Left kidney (tissue), 2 donors: Measurements from ENCODE around the gene C6orf89. TPM values are rescaled to one million over a fixed set of nuclear protein-coding genes. Genes with fewer than 3 reads are reported as not detected.
"Not testable (repeated sequence)": the region's sequence is repeated elsewhere in the genome, so short reads cannot be mapped to it uniquely, and the experiment has no call there.

Source experiments
- DNase-seq: peaks from one replicate; pipeline ENCODE4 v3.0.0-alpha.2; 2013
- polyA plus RNA-seq: library from polyadenylated mRNA; unstranded; fragments of 120-200 nt; gene quantifications from one replicate; pipeline ENCODE4 v1.2.1, GENCODE V29; 2013; ENCODE audit not compliant: insufficient read length

Gene C6orf89
- polyA plus RNA-seq, 1 donor = 51.5 TPM

DNA sequence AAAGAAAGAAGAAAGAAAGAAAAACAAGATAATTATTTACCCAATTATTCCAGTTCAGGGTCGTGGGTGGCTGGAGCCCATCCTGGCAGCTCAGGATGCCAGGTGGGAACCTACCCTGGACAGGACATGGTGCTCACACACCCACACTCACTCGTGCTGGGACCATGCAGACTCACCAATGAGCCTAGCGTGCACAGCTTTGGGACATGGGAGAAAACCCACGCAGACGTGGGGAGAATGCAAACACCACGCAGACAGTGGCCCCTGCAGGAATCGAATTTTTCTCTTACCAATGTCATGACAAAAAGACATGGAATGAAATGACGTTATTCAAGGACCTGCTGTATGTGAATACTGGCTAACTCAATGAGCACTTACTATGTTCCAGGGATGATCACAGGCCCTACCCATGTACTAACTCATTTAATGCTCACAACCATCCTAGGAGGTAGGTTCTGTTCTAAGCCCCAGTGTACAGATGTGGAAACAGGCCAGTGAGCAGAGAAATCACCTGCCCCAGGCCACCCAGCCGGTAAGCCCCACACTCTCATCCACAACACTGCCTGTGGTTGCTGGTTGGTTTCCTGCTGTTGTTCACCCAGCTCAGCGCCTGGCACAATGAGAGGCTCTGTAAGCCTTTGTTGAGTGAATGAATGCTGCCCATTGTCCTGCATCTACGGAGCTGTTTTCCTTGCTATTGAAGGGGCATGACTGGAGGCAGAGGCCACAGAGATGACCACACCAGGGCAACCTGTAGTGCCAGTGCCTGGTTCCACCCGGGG, 62.0 kb downstream of the C6orf89 start:
- DNase-seq = no peak

GRCh38 chr6:36949076-36949475, 63.3 kb downstream of the C6orf89 start:
- not testable (repeated sequence) for DNase-seq

- DNase-seq = no peak
These were observed 63.9 kb downstream of the C6orf89 start for GRCh38 chr6:36949636-36950035.

GRCh38 chr6:36953931-36954261, 68.1 kb downstream of the C6orf89 start:
- no peak for DNase-seq

GRCh38 chr6:36954262-36954931, 68.6 kb downstream of the C6orf89 start, which contains the start of gene PI16:
TSS of gene PI16 (plus strand) at chr6:36954738. CDS start at chr6:36954761, 23 bp downstream.
- no peak for DNase-seq

DNA sequence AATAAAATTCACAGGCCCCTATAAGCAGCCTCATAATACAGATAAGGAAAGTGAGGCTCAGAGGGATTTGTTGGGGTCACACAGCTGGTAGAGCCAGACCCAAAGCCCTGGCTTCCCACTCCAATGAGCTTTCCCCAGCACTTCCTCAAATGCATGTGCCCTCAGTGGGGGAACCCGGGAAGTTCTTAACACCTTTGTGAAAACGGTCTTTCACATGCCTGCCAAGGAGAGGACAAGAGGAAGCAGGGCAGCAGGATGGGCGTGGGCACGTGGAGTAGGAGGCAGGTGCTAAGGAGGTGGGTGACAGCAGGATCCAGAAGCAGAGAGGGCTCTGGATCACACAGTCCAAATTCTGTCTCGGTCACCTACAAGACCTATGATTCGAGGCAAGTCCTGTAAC, 69.4 kb downstream of the C6orf89 start:
- no peak for DNase-seq

- no peak for DNase-seq
These were observed 70.1 kb downstream of the C6orf89 start for GRCh38 chr6:36955671-36956445.

DNA sequence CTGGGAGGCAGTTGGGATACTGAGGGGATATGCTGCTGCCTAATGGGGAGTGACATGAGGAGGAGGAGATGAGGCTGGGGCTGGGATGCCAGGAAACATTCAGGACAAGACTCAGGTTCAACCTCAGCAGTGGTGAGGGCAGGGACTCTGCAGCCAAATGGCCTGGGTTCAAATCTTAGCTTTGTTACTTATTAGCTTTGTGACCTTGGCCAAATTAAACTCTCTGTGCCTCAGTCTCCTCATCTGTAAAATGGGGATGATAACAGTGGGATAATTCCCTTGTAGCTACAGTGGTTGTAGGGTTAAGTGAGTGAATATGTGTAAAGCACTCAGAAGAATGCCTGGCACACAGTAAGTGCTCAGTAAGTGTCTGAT, 70.7 kb downstream of the C6orf89 start:
- no peak for DNase-seq

DNA sequence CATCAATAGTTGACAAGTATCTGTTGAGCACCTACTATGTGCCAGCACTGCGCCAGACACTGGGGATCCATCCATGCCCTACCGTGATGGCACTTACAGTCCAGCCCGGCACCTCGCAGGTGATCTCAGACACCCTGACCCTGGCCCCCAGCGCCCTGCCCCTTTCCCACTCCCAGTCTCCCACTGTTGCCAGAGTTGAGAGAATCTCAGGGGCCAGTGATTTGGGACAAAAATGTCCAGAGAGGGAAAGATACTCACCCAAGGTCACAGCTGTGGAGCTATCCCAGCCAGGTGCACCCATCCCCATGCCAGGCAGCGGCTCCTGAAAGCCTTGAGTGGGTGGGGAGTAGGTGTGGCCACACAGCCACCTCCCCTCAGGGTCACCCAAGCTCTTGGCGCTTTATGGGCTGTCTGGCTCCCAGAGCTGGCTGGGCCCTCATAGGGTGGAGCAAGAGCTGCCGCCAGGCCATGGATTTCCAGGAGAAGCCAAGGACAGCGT, 72.1 kb downstream of the C6orf89 start:
- no peak for DNase-seq

- no peak for DNase-seq
These were observed 73.2 kb downstream of the C6orf89 start for GRCh38 chr6:36958775-36959554.

DNA sequence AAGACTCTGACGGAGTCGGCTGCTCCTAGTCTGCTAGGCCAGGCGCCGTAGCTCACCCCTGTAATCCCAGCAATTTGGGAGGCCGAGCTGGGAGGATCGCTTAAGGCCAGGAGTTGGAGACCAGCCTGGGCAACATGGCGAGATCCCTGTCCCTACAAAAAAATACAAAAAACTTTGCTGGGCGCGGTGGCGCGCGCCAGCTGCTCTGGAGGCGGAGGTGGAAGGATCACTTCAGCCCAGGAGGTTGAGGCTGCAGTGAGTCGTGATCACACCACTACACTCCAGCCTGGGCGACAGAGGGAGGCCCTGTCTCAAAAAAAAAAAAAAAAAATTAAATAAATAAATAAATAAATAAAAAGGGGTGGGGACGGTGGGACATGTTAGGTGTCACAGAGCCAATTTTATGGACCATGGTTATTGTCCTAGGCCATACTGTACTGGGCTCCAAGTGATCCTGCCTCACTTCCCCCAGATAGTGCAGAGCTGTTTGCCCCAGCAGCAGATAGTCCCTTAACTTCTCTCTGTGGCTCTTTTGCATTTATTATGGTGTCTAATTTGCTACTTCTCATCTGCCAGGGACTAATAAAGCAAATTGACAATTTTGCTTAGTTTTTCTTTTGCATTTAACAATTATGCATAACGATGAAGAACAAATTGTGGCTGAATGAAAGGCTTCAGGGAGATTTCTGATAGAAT, 74.0 kb downstream of the C6orf89 start:
- no peak for DNase-seq

GRCh38 chr6:36961441-36962435, 76.0 kb downstream of the C6orf89 start:
- DNase-seq = no peak

- no peak for DNase-seq
These were observed 77.1 kb downstream of the C6orf89 start for GRCh38 chr6:36962874-36963273.

GRCh38 chr6:36963451-36964290, 77.9 kb downstream of the C6orf89 start:
- DNase-seq = no peak

DNA sequence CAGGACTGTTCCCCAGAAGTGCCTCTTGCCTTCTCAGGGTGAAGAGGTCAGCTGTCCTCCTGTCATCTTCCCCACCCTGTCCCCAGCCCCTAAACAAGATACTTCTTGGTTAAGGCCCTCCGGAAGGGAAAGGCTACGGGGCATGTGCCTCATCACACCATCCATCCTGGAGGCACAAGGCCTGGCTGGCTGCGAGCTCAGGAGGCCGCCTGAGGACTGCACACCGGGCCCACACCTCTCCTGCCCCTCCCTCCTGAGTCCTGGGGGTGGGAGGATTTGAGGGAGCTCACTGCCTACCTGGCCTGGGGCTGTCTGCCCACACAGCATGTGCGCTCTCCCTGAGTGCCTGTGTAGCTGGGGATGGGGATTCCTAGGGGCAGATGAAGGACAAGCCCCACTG, 78.6 kb downstream of the C6orf89 start:
- DNase-seq = no peak

GRCh38 chr6:36964908-36965307, 79.2 kb downstream of the C6orf89 start:
- no peak for DNase-seq

DNA sequence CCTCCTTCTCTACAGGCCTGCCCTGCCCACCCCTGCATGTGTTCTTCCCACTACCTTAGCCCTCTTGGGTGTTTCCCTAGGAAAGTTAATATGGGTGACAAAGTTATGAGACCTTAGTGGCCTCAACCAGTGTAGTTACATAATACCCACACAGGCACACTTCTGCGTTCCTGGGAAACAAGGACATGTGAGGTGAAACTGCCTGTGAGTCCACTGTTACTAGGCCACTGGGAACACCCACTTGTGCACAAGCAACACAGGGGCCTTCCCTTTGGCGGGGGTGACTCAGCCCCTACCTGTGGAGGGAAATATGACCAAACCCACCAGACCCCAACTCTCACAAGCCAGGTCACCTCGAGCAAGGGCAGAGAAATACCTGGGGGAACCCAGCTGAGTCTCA, 81.5 kb downstream of the C6orf89 start:
- no peak for DNase-seq

DNA sequence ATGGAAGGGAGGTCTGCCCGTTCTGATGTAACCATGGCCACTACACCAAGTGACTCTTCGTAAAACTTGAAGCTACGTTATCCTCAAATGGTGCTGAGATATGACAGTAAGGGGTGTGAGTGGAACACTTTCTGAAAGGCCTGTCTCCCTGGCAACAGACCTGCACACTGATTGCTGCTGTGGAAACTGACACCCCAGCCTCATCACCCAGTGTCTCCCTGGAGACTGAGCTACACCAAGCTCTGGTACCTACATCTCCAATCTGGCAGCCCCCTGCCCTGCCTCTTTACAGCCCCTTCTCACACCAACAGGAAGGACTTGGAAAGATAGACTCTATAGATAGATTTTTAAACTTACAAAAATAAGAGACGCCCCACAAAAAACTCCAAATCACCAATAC, 82.0 kb downstream of the C6orf89 start:
- no peak for DNase-seq
